Liver (tissue), 3 donors: Measurements from ENCODE around the gene FRYL.

Experiments used
- EGR1 ChIP-seq, 2 donors: IDR thresholded peaks; 2 replicates each; pipeline ENCODE4 v1.6.1; 2016 to 2018; ENCODE audit warnings: antibody characterized with exemption in 2 of 2, low read depth in 2 of 2
- FOXA1 ChIP-seq: IDR thresholded peaks from 2 replicates; pipeline ENCODE4 v1.6.1; 2016; ENCODE audit warnings: antibody characterized with exemption
- HNF4G ChIP-seq: IDR thresholded peaks from 2 replicates; pipeline ENCODE4 v1.6.1; 2016; ENCODE audit warnings: antibody characterized with exemption
- JUND ChIP-seq, 2 donors: IDR thresholded peaks; 2 replicates each; pipeline ENCODE4 v1.6.1; 2016; ENCODE audit warnings: antibody characterized with exemption in 2 of 2
- RAD21 ChIP-seq, 2 donors: IDR thresholded peaks; 2 replicates each; pipeline ENCODE4 v1.6.1; 2016; ENCODE audit warnings: antibody characterized with exemption in 2 of 2, mild to moderate bottlenecking in 2 of 2
- SP1 ChIP-seq: IDR thresholded peaks from 2 replicates; pipeline ENCODE4 v1.6.1; 2018; ENCODE audit warnings: antibody characterized with exemption, mild to moderate bottlenecking
- TAF1 ChIP-seq: conservative IDR thresholded peaks from 2 replicates; pipeline ENCODE4 v1.6.1; 2016; ENCODE audit warnings: antibody characterized with exemption, mild to moderate bottlenecking
- YY1 ChIP-seq: IDR thresholded peaks from 2 replicates; pipeline ENCODE4 v1.6.1; 2016; ENCODE audit warnings: antibody characterized with exemption, mild to moderate bottlenecking
- TF ChIP-seq, protein P1 (sequence below): fragments of 150-350 bp; IDR thresholded peaks from 2 replicates; pipeline ENCODE4 v1.5.1; 2017; ENCODE audit warnings: improper control_type of control experiment, low read depth, low read length; ENCODE audit not compliant: missing input control
- TF ChIP-seq, protein P2 (sequence below): IDR thresholded peaks from 2 replicates; pipeline ENCODE4 v1.6.1; 2016; ENCODE audit warnings: antibody characterized with exemption, mild to moderate bottlenecking
- TF ChIP-seq, protein P3 (sequence below): IDR thresholded peaks from 2 replicates; pipeline ENCODE4 v1.6.1; 2016; ENCODE audit warnings: antibody characterized with exemption
- TF ChIP-seq, protein P4 (sequence below): IDR thresholded peaks from 2 replicates; pipeline ENCODE4 v1.6.1; 2016; ENCODE audit warnings: antibody characterized with exemption
- donor health status: healthy.
- donor health status: healthy.

DNA sequence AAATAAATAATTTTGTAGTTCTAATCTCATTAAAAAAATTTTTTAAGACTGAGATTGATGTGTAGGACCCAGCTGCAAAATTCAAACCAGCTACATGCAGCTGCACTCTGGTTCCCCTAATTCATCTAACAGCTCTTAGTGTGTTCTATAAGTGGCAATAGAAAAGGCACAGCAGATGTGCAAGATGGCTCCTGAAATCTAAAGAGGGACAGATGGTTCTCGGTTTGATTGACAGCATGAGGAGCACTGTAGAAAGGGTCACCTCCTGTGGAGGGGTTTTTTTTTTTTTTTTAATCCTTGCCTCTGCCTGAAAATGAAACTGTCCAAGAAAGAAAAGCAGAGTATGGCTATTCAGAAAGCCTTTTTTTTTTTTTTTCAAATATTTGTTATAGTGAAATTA is 33.9 kb upstream of the FRYL start:
- TF ChIP-seq SP1 (no peak), YY1 (no peak), EGR1 (IDR thresholded peaks at IDR 0.05; ENCODE audit: low read depth in 2 of 2) (no peak), RAD21 (IDR thresholded peaks at IDR 0.05) (no peak), FOXA1 (no peak), JUND (IDR thresholded peaks at IDR 0.05) (no peak), TAF1 (no peak), HNF4G (no peak)
- TF ChIP-seq, protein P1, sequence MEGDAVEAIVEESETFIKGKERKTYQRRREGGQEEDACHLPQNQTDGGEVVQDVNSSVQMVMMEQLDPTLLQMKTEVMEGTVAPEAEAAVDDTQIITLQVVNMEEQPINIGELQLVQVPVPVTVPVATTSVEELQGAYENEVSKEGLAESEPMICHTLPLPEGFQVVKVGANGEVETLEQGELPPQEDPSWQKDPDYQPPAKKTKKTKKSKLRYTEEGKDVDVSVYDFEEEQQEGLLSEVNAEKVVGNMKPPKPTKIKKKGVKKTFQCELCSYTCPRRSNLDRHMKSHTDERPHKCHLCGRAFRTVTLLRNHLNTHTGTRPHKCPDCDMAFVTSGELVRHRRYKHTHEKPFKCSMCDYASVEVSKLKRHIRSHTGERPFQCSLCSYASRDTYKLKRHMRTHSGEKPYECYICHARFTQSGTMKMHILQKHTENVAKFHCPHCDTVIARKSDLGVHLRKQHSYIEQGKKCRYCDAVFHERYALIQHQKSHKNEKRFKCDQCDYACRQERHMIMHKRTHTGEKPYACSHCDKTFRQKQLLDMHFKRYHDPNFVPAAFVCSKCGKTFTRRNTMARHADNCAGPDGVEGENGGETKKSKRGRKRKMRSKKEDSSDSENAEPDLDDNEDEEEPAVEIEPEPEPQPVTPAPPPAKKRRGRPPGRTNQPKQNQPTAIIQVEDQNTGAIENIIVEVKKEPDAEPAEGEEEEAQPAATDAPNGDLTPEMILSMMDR, result no peak
- TF ChIP-seq, protein P2, sequence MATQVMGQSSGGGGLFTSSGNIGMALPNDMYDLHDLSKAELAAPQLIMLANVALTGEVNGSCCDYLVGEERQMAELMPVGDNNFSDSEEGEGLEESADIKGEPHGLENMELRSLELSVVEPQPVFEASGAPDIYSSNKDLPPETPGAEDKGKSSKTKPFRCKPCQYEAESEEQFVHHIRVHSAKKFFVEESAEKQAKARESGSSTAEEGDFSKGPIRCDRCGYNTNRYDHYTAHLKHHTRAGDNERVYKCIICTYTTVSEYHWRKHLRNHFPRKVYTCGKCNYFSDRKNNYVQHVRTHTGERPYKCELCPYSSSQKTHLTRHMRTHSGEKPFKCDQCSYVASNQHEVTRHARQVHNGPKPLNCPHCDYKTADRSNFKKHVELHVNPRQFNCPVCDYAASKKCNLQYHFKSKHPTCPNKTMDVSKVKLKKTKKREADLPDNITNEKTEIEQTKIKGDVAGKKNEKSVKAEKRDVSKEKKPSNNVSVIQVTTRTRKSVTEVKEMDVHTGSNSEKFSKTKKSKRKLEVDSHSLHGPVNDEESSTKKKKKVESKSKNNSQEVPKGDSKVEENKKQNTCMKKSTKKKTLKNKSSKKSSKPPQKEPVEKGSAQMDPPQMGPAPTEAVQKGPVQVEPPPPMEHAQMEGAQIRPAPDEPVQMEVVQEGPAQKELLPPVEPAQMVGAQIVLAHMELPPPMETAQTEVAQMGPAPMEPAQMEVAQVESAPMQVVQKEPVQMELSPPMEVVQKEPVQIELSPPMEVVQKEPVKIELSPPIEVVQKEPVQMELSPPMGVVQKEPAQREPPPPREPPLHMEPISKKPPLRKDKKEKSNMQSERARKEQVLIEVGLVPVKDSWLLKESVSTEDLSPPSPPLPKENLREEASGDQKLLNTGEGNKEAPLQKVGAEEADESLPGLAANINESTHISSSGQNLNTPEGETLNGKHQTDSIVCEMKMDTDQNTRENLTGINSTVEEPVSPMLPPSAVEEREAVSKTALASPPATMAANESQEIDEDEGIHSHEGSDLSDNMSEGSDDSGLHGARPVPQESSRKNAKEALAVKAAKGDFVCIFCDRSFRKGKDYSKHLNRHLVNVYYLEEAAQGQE, result no peak
- TF ChIP-seq, protein P3, sequence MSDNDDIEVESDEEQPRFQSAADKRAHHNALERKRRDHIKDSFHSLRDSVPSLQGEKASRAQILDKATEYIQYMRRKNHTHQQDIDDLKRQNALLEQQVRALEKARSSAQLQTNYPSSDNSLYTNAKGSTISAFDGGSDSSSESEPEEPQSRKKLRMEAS, result no peak
- TF ChIP-seq, protein P4, sequence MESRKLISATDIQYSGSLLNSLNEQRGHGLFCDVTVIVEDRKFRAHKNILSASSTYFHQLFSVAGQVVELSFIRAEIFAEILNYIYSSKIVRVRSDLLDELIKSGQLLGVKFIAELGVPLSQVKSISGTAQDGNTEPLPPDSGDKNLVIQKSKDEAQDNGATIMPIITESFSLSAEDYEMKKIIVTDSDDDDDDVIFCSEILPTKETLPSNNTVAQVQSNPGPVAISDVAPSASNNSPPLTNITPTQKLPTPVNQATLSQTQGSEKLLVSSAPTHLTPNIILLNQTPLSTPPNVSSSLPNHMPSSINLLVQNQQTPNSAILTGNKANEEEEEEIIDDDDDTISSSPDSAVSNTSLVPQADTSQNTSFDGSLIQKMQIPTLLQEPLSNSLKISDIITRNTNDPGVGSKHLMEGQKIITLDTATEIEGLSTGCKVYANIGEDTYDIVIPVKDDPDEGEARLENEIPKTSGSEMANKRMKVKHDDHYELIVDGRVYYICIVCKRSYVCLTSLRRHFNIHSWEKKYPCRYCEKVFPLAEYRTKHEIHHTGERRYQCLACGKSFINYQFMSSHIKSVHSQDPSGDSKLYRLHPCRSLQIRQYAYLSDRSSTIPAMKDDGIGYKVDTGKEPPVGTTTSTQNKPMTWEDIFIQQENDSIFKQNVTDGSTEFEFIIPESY, result no peak
